GM23338 (cell line): Measurements from ENCODE around the gene POLD3.

ENCODE experiments used
- CREB1 ChIP-seq: fragments of 250-450 bp; sonication (Bioruptor Pico); IDR thresholded peaks from 2 replicates; pipeline ENCODE4 v1.5.0; 2020; ENCODE audit warnings: low read depth, mild to moderate bottlenecking, moderate library complexity
- EZH2 ChIP-seq: fragments of 200-600 bp; sonication (generic); IDR thresholded peaks from one replicate; pipeline ENCODE4 v1.8.0; 2017; ENCODE audit warnings: antibody characterized with exemption, mild to moderate bottlenecking, low read depth; ENCODE audit not compliant: unreplicated experiment
- EZH2phosphoT487 ChIP-seq: fragments of 200-600 bp; sonication (generic); IDR thresholded peaks from one replicate; pipeline ENCODE4 v1.8.1; 2018; ENCODE audit warnings: antibody characterized with exemption; ENCODE audit not compliant: unreplicated experiment
- JUNB ChIP-seq: IDR thresholded peaks from one replicate; pipeline ENCODE4 v1.6.1; 2016; ENCODE audit warnings: antibody characterized with exemption; ENCODE audit not compliant: unreplicated experiment
- POLR2AphosphoS5 ChIP-seq: IDR thresholded peaks from 2 replicates; pipeline ENCODE4 v1.6.1; 2016; ENCODE audit warnings: antibody characterized with exemption, low read depth
- REST ChIP-seq: IDR thresholded peaks from one replicate; pipeline ENCODE4 v1.6.1; 2018; ENCODE audit warnings: antibody characterized with exemption; ENCODE audit not compliant: unreplicated experiment
- STAT1 ChIP-seq: IDR thresholded peaks from one replicate; pipeline ENCODE4 v1.6.1; 2016; ENCODE audit warnings: antibody characterized with exemption; ENCODE audit not compliant: unreplicated experiment
- ZNF114 ChIP-seq: fragments of 250-450 bp; sonication (Bioruptor Pico); IDR thresholded peaks from 2 replicates; pipeline ENCODE4 v1.5.0; 2020; ENCODE audit warnings: mild to moderate bottlenecking, moderate library complexity
- ZNF462 ChIP-seq: fragments of 250-450 bp; sonication (Bioruptor Pico); IDR thresholded peaks from 2 replicates; pipeline ENCODE4 v1.5.0; 2020; ENCODE audit warnings: mild to moderate bottlenecking, moderate library complexity
- TF ChIP-seq, protein P1 (sequence below), 2 experiments: fragments of 200-600 bp in 1 of 2; sonication (generic) in 1 of 2; conservative IDR thresholded peaks; 2 replicates each; pipeline versions ENCODE4 v1.5.1 to v1.6.1; 2016 to 2017; ENCODE audit warnings: antibody characterized with exemption in 2 of 2, low read depth in 2 of 2, mild to moderate bottlenecking in 2 of 2, moderate library complexity in 1 of 2
- TF ChIP-seq, protein P2 (sequence below): IDR thresholded peaks from 2 replicates; pipeline ENCODE4 v1.6.1; 2016; ENCODE audit warnings: antibody characterized with exemption

DNA sequence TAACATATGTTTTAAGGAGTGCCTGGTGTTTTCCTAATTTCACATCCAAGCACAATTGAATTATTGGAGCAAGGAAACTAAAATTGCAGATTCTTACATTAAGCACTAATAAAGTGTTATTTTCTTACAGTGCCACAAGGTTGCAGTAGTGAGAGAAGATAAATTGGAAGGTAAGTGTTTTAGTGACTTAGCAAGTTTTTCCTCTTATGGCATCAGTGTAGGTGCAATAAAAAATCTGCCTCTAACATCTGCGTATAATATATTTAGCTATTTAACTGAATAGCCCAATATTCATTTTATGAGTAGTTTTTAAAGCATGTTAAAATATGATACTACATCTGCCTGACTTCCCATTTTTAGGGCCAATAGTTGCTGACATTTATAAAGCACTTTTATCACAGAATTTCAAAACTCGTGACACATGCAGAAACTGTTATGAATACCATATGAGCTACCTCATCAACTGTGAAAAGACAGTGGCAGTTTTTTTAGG is 19.0 kb downstream of the POLD3 start:
- TF ChIP-seq EZH2phosphoT487 (no peak), REST (no peak), EZH2 (no peak), POLR2AphosphoS5 (no peak), JUNB (no peak), ZNF114 (no peak), STAT1 (no peak), CREB1 (CRISPR knock-in tag) (no peak), ZNF462 (CRISPR knock-in tag) (no peak)
- TF ChIP-seq, protein P1, sequence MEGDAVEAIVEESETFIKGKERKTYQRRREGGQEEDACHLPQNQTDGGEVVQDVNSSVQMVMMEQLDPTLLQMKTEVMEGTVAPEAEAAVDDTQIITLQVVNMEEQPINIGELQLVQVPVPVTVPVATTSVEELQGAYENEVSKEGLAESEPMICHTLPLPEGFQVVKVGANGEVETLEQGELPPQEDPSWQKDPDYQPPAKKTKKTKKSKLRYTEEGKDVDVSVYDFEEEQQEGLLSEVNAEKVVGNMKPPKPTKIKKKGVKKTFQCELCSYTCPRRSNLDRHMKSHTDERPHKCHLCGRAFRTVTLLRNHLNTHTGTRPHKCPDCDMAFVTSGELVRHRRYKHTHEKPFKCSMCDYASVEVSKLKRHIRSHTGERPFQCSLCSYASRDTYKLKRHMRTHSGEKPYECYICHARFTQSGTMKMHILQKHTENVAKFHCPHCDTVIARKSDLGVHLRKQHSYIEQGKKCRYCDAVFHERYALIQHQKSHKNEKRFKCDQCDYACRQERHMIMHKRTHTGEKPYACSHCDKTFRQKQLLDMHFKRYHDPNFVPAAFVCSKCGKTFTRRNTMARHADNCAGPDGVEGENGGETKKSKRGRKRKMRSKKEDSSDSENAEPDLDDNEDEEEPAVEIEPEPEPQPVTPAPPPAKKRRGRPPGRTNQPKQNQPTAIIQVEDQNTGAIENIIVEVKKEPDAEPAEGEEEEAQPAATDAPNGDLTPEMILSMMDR (conservative IDR thresholded peaks at IDR 0.05; ENCODE audit: low read depth in 2 of 2) = peak; percentile 38 to 42; a peak in 3 of 4 replicates
- TF ChIP-seq, protein P2, sequence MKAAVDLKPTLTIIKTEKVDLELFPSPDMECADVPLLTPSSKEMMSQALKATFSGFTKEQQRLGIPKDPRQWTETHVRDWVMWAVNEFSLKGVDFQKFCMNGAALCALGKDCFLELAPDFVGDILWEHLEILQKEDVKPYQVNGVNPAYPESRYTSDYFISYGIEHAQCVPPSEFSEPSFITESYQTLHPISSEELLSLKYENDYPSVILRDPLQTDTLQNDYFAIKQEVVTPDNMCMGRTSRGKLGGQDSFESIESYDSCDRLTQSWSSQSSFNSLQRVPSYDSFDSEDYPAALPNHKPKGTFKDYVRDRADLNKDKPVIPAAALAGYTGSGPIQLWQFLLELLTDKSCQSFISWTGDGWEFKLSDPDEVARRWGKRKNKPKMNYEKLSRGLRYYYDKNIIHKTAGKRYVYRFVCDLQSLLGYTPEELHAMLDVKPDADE = no peak
